ENCODE data around the gene TMEM192.
"Not testable (repeated sequence)": the region's sequence is repeated elsewhere in the genome, so short reads cannot be mapped to it uniquely, and the experiment has no call there.

TMEM192 gene

GRCh38 chr4:165092187-165092586, 20.5 kb downstream of the TMEM192 start:
- not testable (repeated sequence) for DNase-seq (ENCODE audit: low spot score)

GRCh38 chr4:165088366-165088765, 24.3 kb downstream of the TMEM192 start:
- DNase-seq (ENCODE audit: low spot score): no peak

- DNase-seq (ENCODE audit: low spot score): no peak
Measured at GRCh38 chr4:165085946-165086345, 26.7 kb downstream of the TMEM192 start.

DNA sequence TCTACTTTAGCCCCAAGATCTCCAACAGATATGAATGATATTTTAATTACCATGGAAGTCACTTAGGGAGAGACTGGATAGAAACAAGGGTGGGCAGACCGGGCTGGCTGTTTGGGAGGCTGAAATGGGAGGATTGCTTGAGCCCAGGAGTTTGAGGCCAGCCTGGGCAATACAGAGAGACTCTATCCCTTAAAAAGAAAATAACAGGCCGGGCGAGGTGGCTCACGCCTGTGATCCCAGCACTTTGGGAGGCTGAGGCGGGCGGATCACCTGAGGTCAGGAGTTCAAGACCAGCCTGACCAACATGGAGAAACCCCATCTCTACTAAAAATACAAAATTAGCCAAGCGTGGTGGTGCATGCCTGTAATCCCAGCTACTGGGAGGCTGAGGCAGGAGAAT, 27.9 kb downstream of the TMEM192 start:
- not testable (repeated sequence) for DNase-seq (ENCODE audit: low spot score)

- DNase-seq (ENCODE audit: low spot score): no peak
Measured at GRCh38 chr4:165079476-165079875, 33.2 kb downstream of the TMEM192 start.

GRCh38 chr4:165077034-165077578, 35.6 kb downstream of the TMEM192 start:
- DNase-seq (ENCODE audit: low spot score): no peak

DNA sequence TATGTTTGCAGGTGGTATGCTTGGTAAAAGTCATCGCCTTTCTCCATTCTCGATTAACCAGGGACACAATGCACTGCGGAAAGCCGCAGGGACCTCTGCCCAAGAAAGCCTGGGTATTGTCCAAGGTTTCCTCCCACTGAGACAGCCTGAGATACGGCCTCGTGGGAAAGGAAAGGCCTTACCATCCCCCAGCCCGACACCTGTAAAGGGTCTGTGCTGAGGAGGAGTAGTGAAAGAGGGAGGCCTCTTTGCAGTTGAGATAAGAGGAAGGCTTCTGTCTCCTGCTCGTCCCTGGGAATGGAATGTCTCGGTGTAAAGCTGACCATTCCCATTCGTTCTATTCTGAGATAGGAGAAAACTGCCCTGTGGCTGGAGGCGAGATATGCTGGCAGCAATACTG, 39.3 kb downstream of the TMEM192 start:
- not testable (repeated sequence) for DNase-seq (ENCODE audit: low spot score)

GRCh38 chr4:165070560-165070959, 42.1 kb downstream of the TMEM192 start:
- DNase-seq (ENCODE audit: low spot score): no peak

GRCh38 chr4:165060938-165061337, 51.7 kb downstream of the TMEM192 start:
- DNase-seq (ENCODE audit: low spot score): no peak

DNA sequence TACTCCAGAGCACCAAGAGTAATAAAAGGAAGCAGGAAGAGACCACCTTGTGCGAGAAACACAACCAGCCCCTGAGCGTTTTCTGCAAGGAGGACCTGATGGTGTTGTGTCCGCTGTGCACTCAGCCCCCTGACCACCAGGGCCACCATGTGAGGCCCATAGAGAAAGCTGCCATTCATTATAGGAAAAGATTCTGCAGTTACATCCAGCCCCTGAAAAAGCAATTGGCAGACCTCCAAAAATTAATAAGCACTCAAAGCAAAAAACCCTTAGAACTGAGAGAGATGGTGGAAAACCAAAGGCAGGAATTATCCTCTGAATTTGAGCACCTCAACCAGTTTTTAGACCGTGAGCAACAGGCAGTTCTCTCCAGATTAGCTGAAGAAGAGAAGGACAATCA, 53.3 kb downstream of the TMEM192 start:
- DNase-seq (ENCODE audit: low spot score): no peak

DNA sequence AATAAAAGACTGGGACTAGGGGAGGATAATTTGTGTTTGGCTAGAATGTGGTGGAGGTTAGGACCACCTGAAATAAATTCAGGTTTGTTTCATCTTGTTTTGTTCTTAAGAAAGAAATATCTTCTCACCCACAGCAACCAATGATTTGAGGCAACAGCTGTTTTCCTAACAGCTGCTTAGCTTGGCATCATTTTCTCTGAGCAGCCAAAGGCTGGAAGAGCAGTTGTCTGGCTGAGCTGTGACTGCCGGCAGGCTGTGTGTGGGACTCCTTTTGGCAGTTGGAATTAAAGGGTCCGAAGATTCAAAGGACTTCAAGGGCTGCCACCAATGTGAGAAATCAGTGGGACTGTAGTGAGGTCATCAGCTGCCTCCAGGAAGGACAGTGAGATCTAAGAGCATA, 54.0 kb downstream of the TMEM192 start:
- no peak for DNase-seq (ENCODE audit: low spot score)

GRCh38 chr4:165055601-165056000, 57.1 kb downstream of the TMEM192 start:
- DNase-seq (ENCODE audit: low spot score): no peak

DNA sequence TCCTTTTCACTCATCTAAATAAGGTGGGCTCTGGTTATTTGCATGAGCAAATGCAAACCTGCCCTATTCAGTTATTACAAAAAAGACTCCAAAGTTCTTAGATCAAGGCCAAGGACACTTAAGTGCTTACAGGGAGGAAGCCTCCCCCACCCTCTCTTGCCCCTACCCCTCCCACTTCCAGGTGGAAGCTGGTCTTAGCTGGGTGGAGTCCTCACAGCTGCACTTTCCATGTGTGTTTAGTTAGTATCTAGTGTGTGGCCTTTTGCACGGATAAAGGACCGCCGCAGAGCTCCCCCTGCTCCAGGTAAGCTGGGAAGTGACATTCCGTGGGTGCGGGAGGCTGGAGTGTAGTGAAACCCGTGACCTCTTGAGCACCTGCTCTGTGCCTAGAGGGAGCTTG, 59.0 kb downstream of the TMEM192 start, which contains the start of gene TRIM75:
TSS of gene TRIM75 (plus strand) at position 222 of the 400 bp plus-strand sequence. CDS start 5,282 bp downstream, outside the sequence.
- DNase-seq (ENCODE audit: low spot score): no peak

DNA sequence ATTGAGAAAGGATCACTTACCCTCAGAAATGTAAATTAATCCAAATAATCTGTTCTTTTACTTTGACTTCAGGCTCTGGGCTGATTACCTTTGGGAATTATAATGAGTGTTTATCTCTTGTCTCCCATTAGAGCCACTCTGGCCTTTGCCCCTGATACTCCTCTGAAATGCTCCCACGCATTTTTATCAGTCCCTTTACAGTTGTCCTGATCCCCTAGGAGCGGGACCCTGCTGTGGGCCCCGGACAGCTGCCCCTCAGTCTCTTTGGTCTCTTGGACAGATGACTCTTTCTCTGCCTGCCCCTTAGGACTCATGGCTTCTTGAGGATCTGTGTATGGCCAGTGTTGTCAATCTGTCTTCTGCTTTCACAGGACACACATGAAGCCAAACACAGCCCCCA, 60.0 kb downstream of the TMEM192 start:
- DNase-seq (ENCODE audit: low spot score): no peak

DNA sequence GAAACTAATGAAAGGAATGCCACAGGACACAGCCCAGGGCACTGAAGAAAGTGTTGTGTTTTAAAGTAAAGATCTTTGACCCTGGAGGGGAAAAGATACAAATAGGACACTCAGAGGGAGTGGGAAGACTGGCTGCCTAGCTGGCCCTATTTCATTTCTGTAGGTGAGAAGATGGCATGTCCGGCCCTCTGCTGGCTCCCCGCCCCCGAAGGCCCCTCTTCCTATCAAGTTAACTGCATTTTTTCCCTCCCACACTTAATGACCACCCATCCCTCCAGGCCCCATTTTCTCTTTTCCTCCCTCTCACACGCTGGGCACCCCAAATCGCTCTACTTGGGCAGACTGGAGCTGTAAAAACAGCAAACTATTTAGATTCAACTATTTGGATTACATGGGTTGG, 64.5 kb downstream of the TMEM192 start:
- no peak for DNase-seq (ENCODE audit: low spot score)

GRCh38 chr4:165031436-165032211, 81.0 kb downstream of the TMEM192 start, which contains the start of gene TRIM60:
TRIM60 (plus strand) TSS chr4:165031999; CDS start chr4:165040073, 8,074 bp downstream.
- no peak for DNase-seq (ENCODE audit: low spot score)

DNA sequence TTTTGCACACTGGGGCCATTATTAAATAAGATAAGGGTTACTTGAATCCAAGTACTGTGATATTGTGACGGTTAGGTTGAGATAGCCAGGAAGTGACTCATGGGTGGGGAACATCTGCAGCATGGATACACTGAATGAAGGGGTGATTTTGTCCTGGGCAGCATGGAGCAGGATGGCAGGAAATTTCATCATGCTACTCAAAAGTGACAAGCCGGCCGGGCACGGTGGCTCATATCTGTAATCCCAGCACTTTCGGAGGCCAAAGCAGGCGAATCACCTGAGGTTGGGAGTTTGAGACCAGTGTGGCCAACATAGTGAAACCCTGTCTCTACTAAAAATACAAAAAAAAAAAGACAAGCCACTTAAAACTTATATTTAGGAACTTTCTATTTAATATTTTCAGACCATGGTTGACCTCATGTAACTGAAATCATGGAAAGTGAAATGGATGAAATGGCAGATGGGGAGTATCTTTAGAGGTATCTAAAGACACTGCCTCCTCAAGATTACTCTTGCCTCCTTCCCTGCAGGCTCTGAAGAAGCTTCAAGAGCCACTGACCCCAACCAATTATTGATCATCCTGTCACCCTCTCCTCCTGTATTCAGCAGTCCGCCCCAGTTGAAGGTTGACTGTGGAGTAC, 84.8 kb downstream of the TMEM192 start:
- DNase-seq (ENCODE audit: low spot score): no peak

- not testable (repeated sequence) for DNase-seq (ENCODE audit: low spot score)
Measured at GRCh38 chr4:165025782-165026181, 86.9 kb downstream of the TMEM192 start.
